Parathyroid adenoma (tissue), 2 donors: ENCODE results near the gene USB1.
"Not testable (repeated sequence)": the region's sequence is repeated elsewhere in the genome, so short reads cannot be mapped to it uniquely, and the experiment has no call there.

Source experiments
- H2AFZ ChIP-seq: fragments of 300-600 bp; sonication (generic); one replicate; pipeline ENCODE4 v1.7.0; 2017; ENCODE audit warnings: antibody characterized with exemption, mild to moderate bottlenecking
- H3K27ac ChIP-seq: fragments of 300-600 bp; sonication (generic); one replicate; pipeline ENCODE4 v1.7.0; 2017
- H3K27me3 ChIP-seq: fragments of 300-600 bp; sonication (generic); one replicate; pipeline ENCODE4 v1.7.0; 2017; ENCODE audit warnings: low read length; ENCODE audit not compliant: control insufficient read depth, insufficient read depth
- H3K36me3 ChIP-seq: fragments of 300-600 bp; sonication (generic); one replicate; pipeline ENCODE4 v1.7.0; 2017; ENCODE audit warnings: low read length; ENCODE audit not compliant: control insufficient read depth, insufficient read depth
- H3K4me1 ChIP-seq: fragments of 300-600 bp; sonication (generic); one replicate; pipeline ENCODE4 v1.7.0; 2017; ENCODE audit warnings: control low read depth
- H3K4me2 ChIP-seq: fragments of 300-600 bp; sonication (generic); one replicate; pipeline ENCODE4 v1.7.0; 2017; ENCODE audit warnings: low read length
- H3K4me3 ChIP-seq: fragments of 300-600 bp; sonication (generic); one replicate; pipeline ENCODE4 v1.7.0; 2017; ENCODE audit warnings: low read depth, low read length
- H3K79me2 ChIP-seq: fragments of 300-600 bp; sonication (generic); one replicate; pipeline ENCODE4 v1.7.0; 2017; ENCODE audit warnings: control low read depth
- H3K9ac ChIP-seq: fragments of 300-600 bp; sonication (generic); one replicate; pipeline ENCODE4 v1.7.0; 2017; ENCODE audit warnings: mild to moderate bottlenecking
- H3K9me3 ChIP-seq: fragments of 300-600 bp; sonication (generic); one replicate; pipeline ENCODE4 v1.7.0; 2017; ENCODE audit warnings: low read length; ENCODE audit not compliant: control insufficient read depth
- CTCF ChIP-seq: fragments of 300-600 bp; sonication (generic); IDR thresholded peaks from one replicate; pipeline ENCODE4 v1.7.0; 2017; ENCODE audit warnings: antibody characterized with exemption, mild to moderate bottlenecking
- donor health status: primary hyperparathyroidism.

The USB1 gene

GRCh38 chr16:57971848-57972247 is 29.4 kb upstream of the USB1 start:
- Histone ChIP-seq H3K36me3 (no peaks in the 10 kb centered on the region), H3K27me3 (no peaks in the 10 kb centered on the region), H2AFZ (no peak overlapping the region), H3K79me2 (no peaks in the 10 kb centered on the region), H3K27ac (no peak overlapping the region), H3K4me3 (no peak overlapping the region), H3K4me2 (no peak overlapping the region), H3K9ac (no peak overlapping the region), H3K9me3 (no peaks in the 10 kb centered on the region), H3K4me1 (no peaks in the 10 kb centered on the region)
- no peak for TF ChIP-seq CTCF

- Histone ChIP-seq H3K9ac (no peak overlapping the region), H3K27ac (no peak overlapping the region), H3K36me3 (no peaks in the 10 kb centered on the region), H3K4me2 (no peak overlapping the region), H3K27me3 (no peaks in the 10 kb centered on the region), H3K9me3 (no peaks in the 10 kb centered on the region), H2AFZ (no peak overlapping the region), H3K79me2 (no peaks in the 10 kb centered on the region), H3K4me1 (no peaks in the 10 kb centered on the region), H3K4me3 (no peak overlapping the region)
- no peak for TF ChIP-seq CTCF
These were observed 28.9 kb upstream of the USB1 start for GRCh38 chr16:57972306-57972705.

GRCh38 chr16:57976331-57976796 is 24.8 kb upstream of the USB1 start:
- no peaks in the 10 kb centered on the region for H3K4me1 ChIP-seq
- no peak overlapping the region for H2AFZ ChIP-seq
- H3K4me3 ChIP-seq, result no peak overlapping the region
- no peak overlapping the region for H3K4me2 ChIP-seq
- TF ChIP-seq CTCF, result no peak
- no peaks in the 10 kb centered on the region for H3K79me2 ChIP-seq
- H3K27me3 ChIP-seq, result no peaks in the 10 kb centered on the region
- H3K9ac ChIP-seq, result no peak overlapping the region
- no peak overlapping the region for H3K27ac ChIP-seq
- no peaks in the 10 kb centered on the region for H3K9me3 ChIP-seq
- H3K36me3 ChIP-seq, result no peaks in the 10 kb centered on the region

GRCh38 chr16:57977418-57978069 is 23.7 kb upstream of the USB1 start:
- H3K36me3 ChIP-seq, result no peaks in the 10 kb centered on the region
- H3K27me3 ChIP-seq, result no peaks in the 10 kb centered on the region
- H3K9ac ChIP-seq, result no peak overlapping the region
- no peak overlapping the region for H2AFZ ChIP-seq
- H3K4me2 ChIP-seq, result no peak overlapping the region
- no peak for TF ChIP-seq CTCF
- H3K4me3 ChIP-seq, result no peak overlapping the region
- H3K27ac ChIP-seq, result no peak overlapping the region
- no peaks in the 10 kb centered on the region for H3K79me2 ChIP-seq
- no peaks in the 10 kb centered on the region for H3K9me3 ChIP-seq
- H3K4me1 ChIP-seq, result peaks cover 5% of the 10 kb centered on the region

GRCh38 chr16:57978070-57978465 is 23.1 kb upstream of the USB1 start:
- H3K4me1 ChIP-seq, result not testable (repeated sequence)

More at GRCh38 chr16:57978070-57978465, 23.1 kb upstream of the USB1 start:
- not testable (repeated sequence) for H3K4me3 ChIP-seq, H3K9ac ChIP-seq, H2AFZ ChIP-seq, H3K79me2 ChIP-seq, H3K9me3 ChIP-seq, H3K4me2 ChIP-seq, H3K27ac ChIP-seq, H3K27me3 ChIP-seq, H3K36me3 ChIP-seq
